Astrocyte of the cerebellum (primary cell): ENCODE measurements around the gene TES.
"Not testable (repeated sequence)": the region's sequence is repeated elsewhere in the genome, so short reads cannot be mapped to it uniquely, and the experiment has no call there.

Experiments
- DNase-seq: peaks from one replicate; pipeline ENCODE4 v3.0.0-alpha.2; 2011; ENCODE audit warnings: low read depth
- H3K4me3 ChIP-seq: 2 replicates; pipeline ENCODE4 v1.5.1; 2011; ENCODE audit warnings: mild to moderate bottlenecking, low read depth, low read length, moderate library complexity
- CTCF ChIP-seq: IDR thresholded peaks from 2 replicates; pipeline ENCODE4 v1.5.1; 2012; ENCODE audit warnings: low read length, low read depth, moderate library complexity, mild to moderate bottlenecking; ENCODE audit errors: missing control alignments
- in situ Hi-C: cut with HindIII; loops from 2 replicates; pipeline ENCODE4 v1.10.0; 2017; ENCODE audit warnings: low sequenced_read_pairs

TES gene

GRCh38 chr7:116173051-116174028 is 37.0 kb upstream of the TES start:
- no peak overlapping the region for H3K4me3 ChIP-seq
- peak; percentile 46 for DNase-seq
- in situ Hi-C loops = no loop called here
- TF ChIP-seq CTCF = peak; percentile 21

GRCh38 chr7:116175095-116175494 is 35.2 kb upstream of the TES start:
- DNase-seq, H3K4me3 ChIP-seq, in situ Hi-C loops: not testable (repeated sequence)

DNA sequence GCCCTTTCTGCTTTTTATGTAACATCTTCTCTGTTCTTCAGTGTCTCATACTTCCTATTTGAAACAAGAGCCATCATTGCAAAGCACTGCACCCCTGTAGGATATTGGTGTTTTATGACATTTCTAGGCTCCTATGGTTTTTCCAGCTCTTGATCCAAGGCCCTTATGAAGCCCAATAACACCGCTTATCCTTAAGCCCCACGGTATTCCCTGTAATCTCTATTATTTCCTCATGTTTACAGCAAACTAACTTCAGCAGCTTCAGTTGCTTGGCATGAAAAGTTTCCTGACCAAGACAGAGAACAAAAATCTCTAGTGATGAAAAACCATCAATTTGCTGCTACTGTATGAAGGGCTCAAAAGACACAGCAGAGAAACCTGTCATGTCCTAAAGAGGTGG is 34.1 kb upstream of the TES start:
- in situ Hi-C loops = no loop called here
- no peak overlapping the region for H3K4me3 ChIP-seq
- no peak for TF ChIP-seq CTCF
- DNase-seq = no peak

- no peak for TF ChIP-seq CTCF
- no peak overlapping the region for H3K4me3 ChIP-seq
- peak; percentile 54 for DNase-seq
- in situ Hi-C loops = no loop called here
Observed at GRCh38 chr7:116177009-116177408, 33.3 kb upstream of the TES start.

GRCh38 chr7:116180302-116180701 is 30.0 kb upstream of the TES start:
- no peak overlapping the region for H3K4me3 ChIP-seq
- TF ChIP-seq CTCF = peak; percentile 70
- in situ Hi-C loops = no loop called here
- peak; percentile 50 for DNase-seq

DNA sequence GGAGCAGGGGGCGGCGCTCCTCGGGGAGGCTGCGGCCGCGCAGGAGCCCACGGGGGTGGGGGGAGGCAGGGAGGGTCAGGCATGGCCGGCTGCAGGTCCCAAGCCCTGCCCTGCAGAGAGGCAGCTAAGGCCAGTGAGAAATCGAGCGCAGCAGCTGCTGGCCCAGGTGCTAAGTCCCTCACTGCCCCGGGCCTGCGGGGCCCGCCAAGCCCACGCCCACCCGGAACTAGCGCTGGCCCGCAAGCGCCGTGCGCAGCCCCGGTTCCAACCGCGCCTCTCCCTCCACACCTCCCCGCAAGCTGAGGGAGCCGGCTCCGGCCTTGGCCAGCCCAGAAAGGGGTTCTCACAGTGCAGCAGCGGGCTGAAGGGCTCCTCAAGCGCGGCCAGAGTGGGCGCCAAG is 28.3 kb upstream of the TES start:
- in situ Hi-C loops = no loop called here
- TF ChIP-seq CTCF = no peak
- no peak overlapping the region for H3K4me3 ChIP-seq
- DNase-seq = no peak

GRCh38 chr7:116185450-116185849 is 24.9 kb upstream of the TES start:
- no peak for TF ChIP-seq CTCF
- H3K4me3 ChIP-seq = no peak overlapping the region
- DNase-seq = no peak
- in situ Hi-C loops = no loop called here
